Measurements from ENCODE around the gene OR3A2. TPM values are rescaled to one million over a fixed set of nuclear protein-coding genes. Genes with fewer than 3 reads are reported as not detected.
A peak's percentile ranks its signal among the peaks of the same experiment; 100 is the strongest.
"Not testable (repeated sequence)": the region's sequence is repeated elsewhere in the genome, so short reads cannot be mapped to it uniquely, and the experiment has no call there.

Gene OR3A2
- total RNA-seq (not detected), polyA plus RNA-seq (under 1 TPM in 1 of 2 donors, not detected in 1; 0.51 TPM)
- long read RNA-seq, donor 1: 0 reads
- long read RNA-seq, donor 2: 0 reads

DNA sequence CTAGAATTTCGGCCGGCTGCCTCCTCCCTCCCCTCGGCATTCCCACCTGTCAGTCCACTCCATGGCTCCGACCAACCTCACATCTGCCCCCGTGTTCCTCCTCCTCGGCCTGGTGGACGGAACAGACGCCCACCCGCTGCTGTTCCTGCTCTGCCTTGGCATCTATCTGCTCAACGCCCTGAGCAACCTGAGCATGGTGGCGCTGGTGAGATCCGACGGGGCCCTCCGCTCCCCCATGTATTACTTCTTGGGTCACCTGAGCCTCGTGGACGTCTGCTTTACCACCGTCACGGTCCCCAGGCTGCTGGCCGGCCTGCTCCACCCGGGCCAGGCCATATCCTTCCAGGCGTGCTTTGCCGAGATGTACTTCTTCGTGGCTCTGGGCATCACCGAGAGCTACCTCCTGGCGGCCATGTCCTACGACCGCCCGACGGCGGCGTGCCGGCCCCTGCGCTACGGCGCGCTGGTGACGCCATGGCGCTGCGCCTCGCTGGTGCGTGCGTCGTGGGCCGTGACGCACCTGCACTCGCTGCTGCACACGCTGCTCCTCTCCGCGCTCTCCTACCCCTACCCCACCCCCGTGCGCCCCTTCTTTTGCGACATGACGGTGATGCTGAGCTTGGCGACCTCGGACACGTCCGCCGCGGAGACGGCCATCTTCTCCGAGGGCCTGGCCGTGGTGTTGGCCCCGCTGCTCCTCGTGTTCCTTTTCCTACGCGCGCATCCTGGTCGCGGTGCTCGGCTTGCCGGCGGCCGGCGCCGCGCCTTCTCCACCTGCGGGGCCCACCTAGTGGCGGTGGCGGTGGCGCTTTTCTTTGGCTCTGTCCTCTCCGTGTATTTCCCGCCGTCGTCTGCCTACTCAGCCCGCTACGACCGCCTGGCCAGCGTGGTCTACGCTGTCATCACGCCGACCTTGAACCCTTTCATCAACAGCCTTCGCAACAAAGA, at the start of gene OR3A2:
Gene OR3A2 (minus strand): TSS at position 440 of the 948 bp plus-strand sequence.
- H3K27ac ChIP-seq (ENCODE audit: low read depth in 1 of 2, low read length in 2 of 2): no peak within 1 kb of the TSS
- intact Hi-C loops (cut with DNase I): no loop called here
- ATAC-seq (ENCODE audit: low FRiP score) (no peak), DNase-seq (no peak)
- no peak within 1 kb of the TSS for H3K4me3 ChIP-seq (ENCODE audit: low read length in 2 of 2)
- no peaks in the 10 kb centered on the region for H3K27me3 ChIP-seq (ENCODE audit: control insufficient read depth in 1 of 2, insufficient read depth in 2 of 2, low read length in 1 of 2)
- H3K36me3 ChIP-seq (ENCODE audit: control insufficient read depth in 1 of 2, insufficient read depth in 2 of 2, low read length in 1 of 2): no peaks in the 10 kb centered on the region
- H3K4me1 ChIP-seq (ENCODE audit: control insufficient read depth in 1 of 2, insufficient read depth in 2 of 2, low read length in 2 of 2): no peaks in the 10 kb centered on the region
- WGBS, 2 donors: 20 to 25% methylated on average over 92 of the region's 92 CpGs
- peaks cover 3% of the 10 kb centered on the region for H3K9me3 ChIP-seq (ENCODE audit: control insufficient read depth, low read length)

DNA sequence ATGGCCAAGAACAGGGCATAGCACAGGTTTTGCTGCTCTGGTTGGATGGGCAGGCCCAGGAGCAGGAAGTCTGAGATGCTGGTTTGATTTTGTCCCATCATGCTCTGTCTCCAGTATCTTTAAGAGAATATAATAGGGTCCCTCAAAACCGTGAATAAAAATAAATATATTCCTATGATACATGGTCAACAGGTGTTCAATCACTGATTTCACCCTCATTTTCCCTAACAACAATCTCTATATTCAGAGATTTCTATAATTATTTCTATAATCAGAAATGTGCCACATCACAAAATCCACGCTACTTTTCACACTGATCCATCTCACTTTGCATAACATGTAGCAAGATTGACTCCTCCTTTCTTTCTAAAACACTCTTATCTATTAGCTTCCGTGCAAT, 47.6 kb upstream of the OR3A2 start, which contains the start of gene OR1E2:
Gene OR1E2 (minus strand): TSS at position 101 of the 400 bp plus-strand sequence. CDS start 0 bp downstream, at position 101.
- Histone ChIP-seq H3K36me3 (ENCODE audit: control insufficient read depth in 1 of 2, insufficient read depth in 2 of 2, low read length in 1 of 2) (no peaks in the 10 kb centered on the region), H3K9me3 (ENCODE audit: control insufficient read depth, low read length) (peaks cover 3% of the 10 kb centered on the region), H3K4me3 (ENCODE audit: low read length in 2 of 2) (no peak within 1 kb of the TSS), H3K4me1 (ENCODE audit: control insufficient read depth in 1 of 2, insufficient read depth in 2 of 2, low read length in 2 of 2) (no peaks in the 10 kb centered on the region), H3K27ac (ENCODE audit: low read depth in 1 of 2, low read length in 2 of 2) (no peak within 1 kb of the TSS), H3K27me3 (ENCODE audit: control insufficient read depth in 1 of 2, insufficient read depth in 2 of 2, low read length in 1 of 2) (no peaks in the 10 kb centered on the region)
- DNase-seq (no peak), ATAC-seq (ENCODE audit: low FRiP score) (no peak)
- 71 to 72% methylated on average over 3 of the region's 3 CpGs for WGBS, 2 donors
- intact Hi-C loops (cut with DNase I): no loop called here

DNA sequence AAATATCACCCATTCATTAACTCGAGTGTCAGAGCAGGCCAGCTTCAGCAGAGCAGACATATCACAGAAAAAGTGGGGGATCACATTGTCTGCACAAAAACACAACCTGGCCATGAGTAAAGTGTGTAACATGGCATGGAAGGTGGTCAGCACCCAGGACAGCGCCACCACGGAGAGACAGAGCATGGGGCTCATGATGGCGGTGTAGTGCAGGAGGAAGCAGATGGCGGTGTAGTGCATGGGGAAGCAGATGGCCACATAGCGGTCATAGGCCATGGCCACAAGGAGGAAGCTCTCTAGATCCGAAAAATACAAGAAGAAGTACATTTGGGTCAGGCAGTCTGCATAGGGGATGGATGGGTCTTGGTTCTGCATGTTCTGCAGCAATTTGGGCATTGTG, 47.1 kb upstream of the OR3A2 start:
- peak in 1 of 2 donors; percentile 60 for DNase-seq
- WGBS, 2 donors: 32 to 34% methylated on average over 7 of the region's 7 CpGs
- ATAC-seq (ENCODE audit: low FRiP score); H3K27ac ChIP-seq (ENCODE audit: low read depth in 1 of 2, low read length in 2 of 2); H3K36me3 ChIP-seq (ENCODE audit: control insufficient read depth in 1 of 2, insufficient read depth in 2 of 2, low read length in 1 of 2); H3K4me3 ChIP-seq (ENCODE audit: low read length in 2 of 2); intact Hi-C loops (cut with DNase I); H3K27me3 ChIP-seq (ENCODE audit: control insufficient read depth in 1 of 2, insufficient read depth in 2 of 2, low read length in 1 of 2); H3K4me1 ChIP-seq (ENCODE audit: control insufficient read depth in 1 of 2, insufficient read depth in 2 of 2, low read length in 2 of 2); H3K9me3 ChIP-seq (ENCODE audit: control insufficient read depth, low read length): not testable (repeated sequence)

DNA sequence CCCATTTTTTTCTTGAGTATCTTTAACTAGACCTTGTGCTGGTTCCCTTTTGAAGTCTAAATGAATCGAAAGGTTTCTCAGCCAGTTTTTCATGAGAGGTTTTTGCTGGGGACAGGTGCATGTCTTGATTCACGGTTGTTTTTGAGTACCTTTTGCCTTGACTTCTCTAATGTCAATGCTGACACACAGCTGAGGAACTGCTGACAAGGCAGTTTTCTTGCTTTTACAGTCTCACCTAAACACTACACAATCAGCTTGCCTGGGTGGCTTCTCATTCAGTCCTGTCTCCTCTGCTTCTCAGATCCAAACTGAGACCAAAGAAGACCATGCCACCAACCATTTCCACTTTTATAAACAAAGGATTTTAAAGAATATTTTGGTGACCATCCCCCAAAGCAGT, 32.1 kb upstream of the OR3A2 start:
- Histone ChIP-seq H3K4me3 (ENCODE audit: low read length in 2 of 2) (no peak overlapping the region), H3K27me3 (ENCODE audit: control insufficient read depth in 1 of 2, insufficient read depth in 2 of 2, low read length in 1 of 2) (no peaks in the 10 kb centered on the region), H3K9me3 (ENCODE audit: control insufficient read depth, low read length) (peaks cover 5% of the 10 kb centered on the region), H3K4me1 (ENCODE audit: control insufficient read depth in 1 of 2, insufficient read depth in 2 of 2, low read length in 2 of 2) (no peaks in the 10 kb centered on the region), H3K36me3 (ENCODE audit: control insufficient read depth in 1 of 2, insufficient read depth in 2 of 2, low read length in 1 of 2) (no peaks in the 10 kb centered on the region), H3K27ac (ENCODE audit: low read depth in 1 of 2, low read length in 2 of 2) (no peak overlapping the region)
- WGBS, 2 donors: 51 to 54% methylated on average over 2 of the region's 2 CpGs
- no peak for ATAC-seq (ENCODE audit: low FRiP score)
- intact Hi-C loops (cut with DNase I): no loop called here
- DNase-seq: no peak

DNA sequence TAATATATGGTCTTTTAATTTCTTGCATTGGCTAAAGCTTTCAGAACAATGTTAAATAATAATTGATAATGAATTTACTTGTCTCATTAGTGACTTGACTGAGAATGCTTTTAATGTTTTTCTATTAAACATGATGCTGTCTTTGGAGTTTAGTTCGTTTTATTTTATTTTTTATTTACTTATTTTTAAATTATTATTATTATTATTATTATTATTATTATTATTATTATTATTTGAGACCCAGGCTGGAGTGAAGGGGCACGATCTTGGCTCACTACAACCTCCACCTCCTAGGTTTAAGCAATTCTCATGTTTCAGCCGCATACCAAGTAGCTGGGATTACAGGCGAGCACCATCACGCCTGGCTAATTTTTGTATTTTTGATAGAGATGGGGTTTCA, 29.5 kb upstream of the OR3A2 start:
- ATAC-seq (ENCODE audit: low FRiP score): no peak
- intact Hi-C loops (cut with DNase I): no loop called here
- DNase-seq: no peak
- Histone ChIP-seq H3K36me3 (ENCODE audit: control insufficient read depth in 1 of 2, insufficient read depth in 2 of 2, low read length in 1 of 2) (no peaks in the 10 kb centered on the region), H3K9me3 (ENCODE audit: control insufficient read depth, low read length) (peaks cover 2% of the 10 kb centered on the region), H3K4me1 (ENCODE audit: control insufficient read depth in 1 of 2, insufficient read depth in 2 of 2, low read length in 2 of 2) (no peaks in the 10 kb centered on the region), H3K27ac (ENCODE audit: low read depth in 1 of 2, low read length in 2 of 2) (no peak overlapping the region), H3K27me3 (ENCODE audit: control insufficient read depth in 1 of 2, insufficient read depth in 2 of 2, low read length in 1 of 2) (no peaks in the 10 kb centered on the region), H3K4me3 (ENCODE audit: low read length in 2 of 2) (no peak overlapping the region)
- WGBS, 2 donors: 77 to 82% methylated on average over 5 of the region's 5 CpGs

DNA sequence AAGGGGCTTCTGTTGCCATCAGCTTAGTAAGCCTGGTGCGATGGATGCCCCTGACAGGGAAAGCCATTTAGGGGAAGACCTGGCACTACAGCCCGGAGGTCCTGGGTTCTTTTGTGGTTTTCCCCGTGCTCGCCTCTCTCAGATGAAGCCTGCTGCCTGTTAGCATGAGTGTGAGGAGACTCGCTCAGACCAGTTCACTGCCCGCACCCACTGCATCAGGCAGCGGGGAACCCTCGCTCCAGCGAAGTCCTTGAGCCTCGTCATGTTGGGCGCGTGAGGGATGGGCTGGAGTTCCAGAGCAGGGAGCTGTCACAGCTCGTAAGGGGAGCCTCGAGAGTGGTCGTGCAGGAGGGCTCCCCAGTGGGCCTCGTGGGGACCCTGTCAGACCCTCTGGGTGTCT, 26.1 kb upstream of the OR3A2 start:
- DNase-seq; H3K27ac ChIP-seq (ENCODE audit: low read depth in 1 of 2, low read length in 2 of 2); H3K4me1 ChIP-seq (ENCODE audit: control insufficient read depth in 1 of 2, insufficient read depth in 2 of 2, low read length in 2 of 2); H3K4me3 ChIP-seq (ENCODE audit: low read length in 2 of 2); H3K9me3 ChIP-seq (ENCODE audit: control insufficient read depth, low read length); intact Hi-C loops (cut with DNase I); H3K36me3 ChIP-seq (ENCODE audit: control insufficient read depth in 1 of 2, insufficient read depth in 2 of 2, low read length in 1 of 2); H3K27me3 ChIP-seq (ENCODE audit: control insufficient read depth in 1 of 2, insufficient read depth in 2 of 2, low read length in 1 of 2); ATAC-seq (ENCODE audit: low FRiP score): not testable (repeated sequence)
- 64 to 76% methylated on average over 3 to 5 of the region's 16 CpGs for WGBS, 2 donors

DNA sequence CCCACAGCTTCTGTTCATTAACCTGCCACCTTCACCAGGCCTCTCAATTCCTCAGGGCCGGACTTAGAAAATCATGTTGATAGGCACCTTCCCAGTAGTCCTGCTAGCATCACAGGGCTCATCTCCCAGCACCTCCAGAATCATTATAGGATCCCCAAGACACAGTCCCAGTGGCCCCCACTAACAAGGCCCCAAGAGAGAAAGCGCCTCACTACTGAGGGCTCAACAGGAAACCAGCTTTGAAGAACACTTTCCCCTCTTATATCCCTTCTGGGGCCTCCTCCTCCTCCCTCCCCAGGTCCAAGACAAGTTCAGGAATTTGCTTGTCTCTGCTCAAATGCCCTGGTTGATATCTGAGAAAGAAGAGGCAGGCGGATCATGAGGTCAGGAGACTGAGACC, 25.0 kb upstream of the OR3A2 start, which contains the start of gene OR3A3:
Gene OR3A3 (plus strand): TSS at position 301 of the 400 bp plus-strand sequence.
- H3K4me1 ChIP-seq (ENCODE audit: control insufficient read depth in 1 of 2, insufficient read depth in 2 of 2, low read length in 2 of 2): no peaks in the 10 kb centered on the region
- DNase-seq (no peak), ATAC-seq (ENCODE audit: low FRiP score) (no peak)
- no peaks in the 10 kb centered on the region for H3K36me3 ChIP-seq (ENCODE audit: control insufficient read depth in 1 of 2, insufficient read depth in 2 of 2, low read length in 1 of 2)
- intact Hi-C loops (cut with DNase I): no loop called here
- 77 to 83% methylated on average over 3 of the region's 3 CpGs for WGBS, 2 donors
- no peak within 1 kb of the TSS for H3K4me3 ChIP-seq (ENCODE audit: low read length in 2 of 2)
- no peak within 1 kb of the TSS for H3K27ac ChIP-seq (ENCODE audit: low read depth in 1 of 2, low read length in 2 of 2)
- peaks cover 4% of the 10 kb centered on the region for H3K9me3 ChIP-seq (ENCODE audit: control insufficient read depth, low read length)
- no peaks in the 10 kb centered on the region for H3K27me3 ChIP-seq (ENCODE audit: control insufficient read depth in 1 of 2, insufficient read depth in 2 of 2, low read length in 1 of 2)

DNA sequence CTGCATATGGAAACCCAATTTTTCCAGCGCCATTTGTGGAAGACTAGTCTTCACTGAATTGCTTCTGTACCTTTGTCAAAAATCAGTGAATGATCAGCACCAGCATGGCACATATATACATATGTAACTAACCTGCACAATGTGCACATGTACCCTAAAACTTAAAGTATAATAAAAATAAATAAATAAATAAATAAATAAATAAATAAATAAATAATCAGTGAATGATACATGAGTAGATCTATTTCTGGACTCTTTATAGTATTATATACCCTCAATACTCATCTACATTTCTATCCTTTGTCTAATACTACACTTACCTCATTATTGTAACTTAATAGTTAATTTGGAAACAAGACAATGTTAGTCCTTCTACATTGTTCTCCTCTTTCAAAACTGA, 17.7 kb upstream of the OR3A2 start:
- 60 to 73% methylated on average over 1 of the region's 1 CpG for WGBS, 2 donors
- H3K36me3 ChIP-seq (ENCODE audit: control insufficient read depth in 1 of 2, insufficient read depth in 2 of 2, low read length in 1 of 2); H3K27me3 ChIP-seq (ENCODE audit: control insufficient read depth in 1 of 2, insufficient read depth in 2 of 2, low read length in 1 of 2); H3K27ac ChIP-seq (ENCODE audit: low read depth in 1 of 2, low read length in 2 of 2); H3K9me3 ChIP-seq (ENCODE audit: control insufficient read depth, low read length); intact Hi-C loops (cut with DNase I); H3K4me1 ChIP-seq (ENCODE audit: control insufficient read depth in 1 of 2, insufficient read depth in 2 of 2, low read length in 2 of 2); H3K4me3 ChIP-seq (ENCODE audit: low read length in 2 of 2); ATAC-seq (ENCODE audit: low FRiP score); DNase-seq: not testable (repeated sequence)

DNA sequence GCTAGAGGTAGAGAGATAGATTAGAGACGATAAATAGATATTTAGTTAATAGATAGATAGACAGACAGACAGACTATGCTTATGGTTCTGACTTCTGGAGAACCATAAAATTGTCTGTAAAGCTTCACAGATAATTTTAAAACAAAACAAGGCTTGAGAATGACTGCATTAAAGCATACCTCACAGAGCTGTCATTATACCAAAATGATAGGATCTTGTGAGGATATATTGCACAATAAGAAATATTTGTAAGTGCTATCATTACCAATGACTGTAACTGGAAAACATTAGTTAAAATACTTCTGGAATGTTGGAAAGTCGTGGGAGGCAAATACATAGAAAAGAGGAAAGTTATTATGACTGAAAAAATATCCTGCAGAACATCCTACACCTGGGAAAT, 15.7 kb upstream of the OR3A2 start:
- Histone ChIP-seq H3K4me3 (ENCODE audit: low read length in 2 of 2) (no peak overlapping the region), H3K36me3 (ENCODE audit: control insufficient read depth in 1 of 2, insufficient read depth in 2 of 2, low read length in 1 of 2) (no peaks in the 10 kb centered on the region), H3K27ac (ENCODE audit: low read depth in 1 of 2, low read length in 2 of 2) (no peak overlapping the region), H3K4me1 (ENCODE audit: control insufficient read depth in 1 of 2, insufficient read depth in 2 of 2, low read length in 2 of 2) (no peaks in the 10 kb centered on the region), H3K9me3 (ENCODE audit: control insufficient read depth, low read length) (peaks cover 4% of the 10 kb centered on the region), H3K27me3 (ENCODE audit: control insufficient read depth in 1 of 2, insufficient read depth in 2 of 2, low read length in 1 of 2) (no peaks in the 10 kb centered on the region)
- DNase-seq (no peak), ATAC-seq (ENCODE audit: low FRiP score) (no peak)
- intact Hi-C loops (cut with DNase I): no loop called here
- WGBS, 2 donors: 54 to 56% methylated on average over 2 of the region's 2 CpGs

Data from aorta (tissue), 5 donors.